ENCODE data around the gene CDC25B. TPM values are rescaled to one million over a fixed set of nuclear protein-coding genes. Genes with fewer than 3 reads are reported as not detected.

CDC25B gene
- 10 to 100 TPM; 19.5 to 33.5 TPM for total RNA-seq
- long read RNA-seq, partial matches to known transcripts = 47 of 53 reads
- long read RNA-seq, other reads (novel, unspliced or antisense) = 3 of 53 reads

- intact Hi-C loops (cut with DNase I, micrococcal nuclease) = no loop called here
Measured at GRCh38 chr20:3795511-3796468, at the start of gene CDC25B. Gene CDC25B (plus strand): TSS chr20:3796310. CDS start chr20:3796532, 222 bp downstream.

GRCh38 chr20:3747471-3747870 lies 48.6 kb upstream of the CDC25B start:
- DNase-seq (no peak), ATAC-seq (no peak)
- intact Hi-C loops (cut with DNase I, micrococcal nuclease) = no loop called here

More at GRCh38 chr20:3795511-3796468, at the start of gene CDC25B:
- DNase-seq (peak; percentile 97 to 99), ATAC-seq (peak; percentile 85)

- intact Hi-C loops (cut with DNase I, micrococcal nuclease) = no loop called here
- DNase-seq = no peak
- no peak for ATAC-seq
Measured at GRCh38 chr20:3748073-3748472, 48.0 kb upstream of the CDC25B start.

GRCh38 chr20:3749087-3749688 lies 46.9 kb upstream of the CDC25B start:
- ATAC-seq = no peak
- no peak for DNase-seq
- intact Hi-C loops (cut with DNase I, micrococcal nuclease) = no loop called here

GRCh38 chr20:3749689-3750531 lies 46.2 kb upstream of the CDC25B start:
- intact Hi-C loops (cut with DNase I, micrococcal nuclease) = no loop called here
- DNase-seq (peak in 1 of 2 donors; percentile 32), ATAC-seq (peak; percentile 41)

- intact Hi-C loops (cut with DNase I, micrococcal nuclease) = no loop called here
- peak; percentile 1 for ATAC-seq
- DNase-seq = no peak
Measured at GRCh38 chr20:3751305-3751674, 44.8 kb upstream of the CDC25B start.

- intact Hi-C loops (cut with DNase I, micrococcal nuclease) = no loop called here
Measured at GRCh38 chr20:3751675-3752385, 44.3 kb upstream of the CDC25B start.

GRCh38 chr20:3752386-3752759 lies 43.7 kb upstream of the CDC25B start:
- ATAC-seq (peak; percentile 11), DNase-seq (no peak)
- intact Hi-C loops (cut with DNase I, micrococcal nuclease) = no loop called here

More at GRCh38 chr20:3751675-3752385, 44.3 kb upstream of the CDC25B start:
- peak; percentile 69 to 74 for DNase-seq
- peak; percentile 64 for ATAC-seq

GRCh38 chr20:3753098-3753497 lies 43.0 kb upstream of the CDC25B start:
- ATAC-seq = peak; percentile 68
- DNase-seq = peak in 1 of 2 donors; percentile 77
- intact Hi-C loops (cut with DNase I, micrococcal nuclease) = no loop called here

- intact Hi-C loops (cut with DNase I, micrococcal nuclease) = no loop called here
- ATAC-seq (no peak), DNase-seq (no peak)
Measured at GRCh38 chr20:3753501-3754275, 42.4 kb upstream of the CDC25B start.

- ATAC-seq (no peak), DNase-seq (no peak)
- intact Hi-C loops (cut with DNase I, micrococcal nuclease) = no loop called here
Measured at GRCh38 chr20:3754276-3754630, 41.9 kb upstream of the CDC25B start.

- intact Hi-C loops (cut with DNase I, micrococcal nuclease) = no loop called here
- no peak for DNase-seq
- no peak for ATAC-seq
Measured at GRCh38 chr20:3755269-3755668, 40.8 kb upstream of the CDC25B start.

GRCh38 chr20:3755814-3756480 lies 40.2 kb upstream of the CDC25B start:
- no peak for DNase-seq
- no peak for ATAC-seq
- intact Hi-C loops (cut with DNase I, micrococcal nuclease) = no loop called here

- DNase-seq (no peak), ATAC-seq (no peak)
- intact Hi-C loops (cut with DNase I, micrococcal nuclease) = no loop called here
Measured at GRCh38 chr20:3757268-3757667, 38.8 kb upstream of the CDC25B start.

GRCh38 chr20:3758566-3758965 lies 37.5 kb upstream of the CDC25B start:
- intact Hi-C loops (cut with DNase I, micrococcal nuclease) = no loop called here
- no peak for ATAC-seq

GRCh38 chr20:3759316-3759823 lies 36.7 kb upstream of the CDC25B start:
- no peak for DNase-seq
- ATAC-seq = no peak
- intact Hi-C loops (cut with DNase I, micrococcal nuclease) = no loop called here

More at GRCh38 chr20:3758566-3758965, 37.5 kb upstream of the CDC25B start:
- no peak for DNase-seq

GRCh38 chr20:3759884-3760283 lies 36.2 kb upstream of the CDC25B start:
- intact Hi-C loops (cut with DNase I, micrococcal nuclease) = no loop called here
- no peak for DNase-seq
- ATAC-seq = no peak
